NT2/D1 (cell line): Measurements from ENCODE around the gene THEM4.
"Not testable (repeated sequence)": the region's sequence is repeated elsewhere in the genome, so short reads cannot be mapped to it uniquely, and the experiment has no call there.

Experiments used
- YY1 ChIP-seq: IDR thresholded peaks from 2 replicates; pipeline ENCODE4 v1.6.1; 2011; ENCODE audit not compliant: insufficient read length, insufficient read depth
- ZNF274 ChIP-seq: IDR thresholded peaks from 2 replicates; pipeline ENCODE4 v1.6.1; 2011; ENCODE audit warnings: mild to moderate bottlenecking, low read depth, low read length

DNA sequence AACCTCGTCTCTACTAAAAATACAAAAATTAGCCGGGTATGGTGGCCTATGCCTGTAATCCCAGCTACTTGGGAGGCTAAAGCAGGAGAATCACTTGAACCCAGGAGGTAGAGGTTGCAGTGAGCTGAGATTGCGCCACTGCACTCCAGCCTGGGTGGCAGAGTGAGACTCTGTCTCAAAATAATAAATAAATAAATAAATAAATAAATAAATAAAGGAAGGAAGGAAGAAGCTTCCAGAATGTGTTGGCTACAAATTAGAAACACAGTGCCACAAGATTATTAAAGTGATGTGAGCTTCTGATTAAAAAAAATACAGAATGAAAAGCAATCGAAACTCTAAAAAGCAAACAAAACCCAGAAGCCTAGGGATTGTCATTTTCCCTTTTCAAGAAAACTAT, 25.4 kb downstream of the THEM4 start:
- TF ChIP-seq YY1, ZNF274: not testable (repeated sequence)
